HG03039 (cell line): ENCODE results near the gene GNAZ.

ENCODE experiments used
- ATAC-seq: cut with Tn5 transposase; IDR thresholded peaks from one replicate; pipeline ENCODE4 v1.9.1; 2021; ENCODE audit warnings: mild to moderate bottlenecking, moderate library complexity; ENCODE audit not compliant: unreplicated experiment

The GNAZ gene

GRCh38 chr22:23105304-23105703 lies 35.0 kb downstream of the GNAZ start:
- ATAC-seq: no peak

GRCh38 chr22:23105919-23106318 lies 35.6 kb downstream of the GNAZ start:
- ATAC-seq: no peak

GRCh38 chr22:23106344-23106743 lies 36.0 kb downstream of the GNAZ start:
- ATAC-seq: no peak

GRCh38 chr22:23106906-23107367 lies 36.6 kb downstream of the GNAZ start:
- no peak for ATAC-seq

GRCh38 chr22:23107487-23108248 lies 37.3 kb downstream of the GNAZ start:
- no peak for ATAC-seq

GRCh38 chr22:23108249-23109078 lies 38.1 kb downstream of the GNAZ start:
- no peak for ATAC-seq

- ATAC-seq: no peak
Observed at GRCh38 chr22:23109079-23109347, 38.7 kb downstream of the GNAZ start.

- ATAC-seq: no peak
Observed at GRCh38 chr22:23109441-23109978, 39.2 kb downstream of the GNAZ start.

GRCh38 chr22:23110190-23110921 lies 40.0 kb downstream of the GNAZ start:
- ATAC-seq: no peak

GRCh38 chr22:23110922-23111527 lies 40.7 kb downstream of the GNAZ start:
- no peak for ATAC-seq

- no peak for ATAC-seq
Observed at GRCh38 chr22:23112472-23113012, 42.2 kb downstream of the GNAZ start.

- no peak for ATAC-seq
Observed at GRCh38 chr22:23113067-23113846, 42.9 kb downstream of the GNAZ start.

- ATAC-seq: no peak
Observed at GRCh38 chr22:23113847-23114720, 43.8 kb downstream of the GNAZ start.

GRCh38 chr22:23114721-23115020 lies 44.4 kb downstream of the GNAZ start:
- no peak for ATAC-seq

GRCh38 chr22:23115369-23115768 lies 45.0 kb downstream of the GNAZ start:
- no peak for ATAC-seq

- ATAC-seq: no peak
Observed at GRCh38 chr22:23115825-23116494, 45.6 kb downstream of the GNAZ start.

GRCh38 chr22:23116506-23117263 lies 46.4 kb downstream of the GNAZ start:
- no peak for ATAC-seq

- ATAC-seq: no peak
Observed at GRCh38 chr22:23117275-23117674, 47.0 kb downstream of the GNAZ start.
